ENCODE measurements around the gene TNFRSF19.

DNA sequence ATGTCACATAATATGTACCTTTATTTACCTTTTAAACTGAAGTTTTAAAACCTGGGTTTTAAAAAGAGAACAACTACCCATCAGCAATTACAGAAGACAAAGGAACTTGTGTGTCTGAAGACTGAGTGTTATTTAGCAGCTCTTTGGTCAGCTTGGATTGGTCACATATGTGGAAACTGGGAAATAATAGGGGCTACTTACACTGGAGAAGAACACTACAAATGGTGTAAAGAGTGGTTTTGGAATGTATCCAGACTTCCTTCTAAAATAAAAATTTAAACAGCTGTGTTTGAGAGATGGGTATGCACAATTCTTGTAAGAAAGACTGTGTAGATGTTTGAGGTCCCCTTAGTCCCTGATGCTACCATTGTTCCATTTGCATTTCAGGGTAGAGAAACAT lies 13.3 kb downstream of the TNFRSF19 start:
- TF ChIP-seq, protein P1, sequence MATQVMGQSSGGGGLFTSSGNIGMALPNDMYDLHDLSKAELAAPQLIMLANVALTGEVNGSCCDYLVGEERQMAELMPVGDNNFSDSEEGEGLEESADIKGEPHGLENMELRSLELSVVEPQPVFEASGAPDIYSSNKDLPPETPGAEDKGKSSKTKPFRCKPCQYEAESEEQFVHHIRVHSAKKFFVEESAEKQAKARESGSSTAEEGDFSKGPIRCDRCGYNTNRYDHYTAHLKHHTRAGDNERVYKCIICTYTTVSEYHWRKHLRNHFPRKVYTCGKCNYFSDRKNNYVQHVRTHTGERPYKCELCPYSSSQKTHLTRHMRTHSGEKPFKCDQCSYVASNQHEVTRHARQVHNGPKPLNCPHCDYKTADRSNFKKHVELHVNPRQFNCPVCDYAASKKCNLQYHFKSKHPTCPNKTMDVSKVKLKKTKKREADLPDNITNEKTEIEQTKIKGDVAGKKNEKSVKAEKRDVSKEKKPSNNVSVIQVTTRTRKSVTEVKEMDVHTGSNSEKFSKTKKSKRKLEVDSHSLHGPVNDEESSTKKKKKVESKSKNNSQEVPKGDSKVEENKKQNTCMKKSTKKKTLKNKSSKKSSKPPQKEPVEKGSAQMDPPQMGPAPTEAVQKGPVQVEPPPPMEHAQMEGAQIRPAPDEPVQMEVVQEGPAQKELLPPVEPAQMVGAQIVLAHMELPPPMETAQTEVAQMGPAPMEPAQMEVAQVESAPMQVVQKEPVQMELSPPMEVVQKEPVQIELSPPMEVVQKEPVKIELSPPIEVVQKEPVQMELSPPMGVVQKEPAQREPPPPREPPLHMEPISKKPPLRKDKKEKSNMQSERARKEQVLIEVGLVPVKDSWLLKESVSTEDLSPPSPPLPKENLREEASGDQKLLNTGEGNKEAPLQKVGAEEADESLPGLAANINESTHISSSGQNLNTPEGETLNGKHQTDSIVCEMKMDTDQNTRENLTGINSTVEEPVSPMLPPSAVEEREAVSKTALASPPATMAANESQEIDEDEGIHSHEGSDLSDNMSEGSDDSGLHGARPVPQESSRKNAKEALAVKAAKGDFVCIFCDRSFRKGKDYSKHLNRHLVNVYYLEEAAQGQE (IDR thresholded peaks at IDR 0.05; ENCODE audit: insufficient read depth in 1 of 2, low read depth in 2 of 2, low read length in 1 of 2), result no peak
- TF ChIP-seq, protein P2, sequence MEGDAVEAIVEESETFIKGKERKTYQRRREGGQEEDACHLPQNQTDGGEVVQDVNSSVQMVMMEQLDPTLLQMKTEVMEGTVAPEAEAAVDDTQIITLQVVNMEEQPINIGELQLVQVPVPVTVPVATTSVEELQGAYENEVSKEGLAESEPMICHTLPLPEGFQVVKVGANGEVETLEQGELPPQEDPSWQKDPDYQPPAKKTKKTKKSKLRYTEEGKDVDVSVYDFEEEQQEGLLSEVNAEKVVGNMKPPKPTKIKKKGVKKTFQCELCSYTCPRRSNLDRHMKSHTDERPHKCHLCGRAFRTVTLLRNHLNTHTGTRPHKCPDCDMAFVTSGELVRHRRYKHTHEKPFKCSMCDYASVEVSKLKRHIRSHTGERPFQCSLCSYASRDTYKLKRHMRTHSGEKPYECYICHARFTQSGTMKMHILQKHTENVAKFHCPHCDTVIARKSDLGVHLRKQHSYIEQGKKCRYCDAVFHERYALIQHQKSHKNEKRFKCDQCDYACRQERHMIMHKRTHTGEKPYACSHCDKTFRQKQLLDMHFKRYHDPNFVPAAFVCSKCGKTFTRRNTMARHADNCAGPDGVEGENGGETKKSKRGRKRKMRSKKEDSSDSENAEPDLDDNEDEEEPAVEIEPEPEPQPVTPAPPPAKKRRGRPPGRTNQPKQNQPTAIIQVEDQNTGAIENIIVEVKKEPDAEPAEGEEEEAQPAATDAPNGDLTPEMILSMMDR (IDR thresholded peaks at IDR 0.05), result no peak
- no peak for TF ChIP-seq POLR2AphosphoS5 (IDR thresholded peaks at IDR 0.05; ENCODE audit: low read depth, low read length)

Data from Panc1 (cell line).